Mammary epithelial cell (primary cell): Measurements from ENCODE around the gene FBXL7.

Experiments used
- CTCF ChIP-seq, 2 donors: IDR thresholded peaks in 1 of 2; conservative IDR thresholded peaks in 1 of 2; 2 replicates each; pipeline ENCODE4 v1.5.1; 2011 to 2012; ENCODE audit warnings: inconsistent platforms in 2 of 2, low read length in 2 of 2, mild to moderate bottlenecking in 2 of 2, control low read depth in 1 of 2, low read depth in 1 of 2; ENCODE audit not compliant: insufficient read depth in 1 of 2; ENCODE audit errors: extremely low read depth in 1 of 2
- EZH2 ChIP-seq: IDR thresholded peaks from 2 replicates; pipeline ENCODE4 v1.6.1; 2012; ENCODE audit warnings: low read length, inconsistent platforms, borderline replicate concordance

GRCh38 chr5:15571618-15572017, 71.6 kb downstream of the FBXL7 start:
- TF ChIP-seq CTCF (conservative IDR thresholded peaks at IDR 0.05 in 1 of 2, IDR thresholded peaks at IDR 0.05 in 1 of 2; ENCODE audit: extremely low read depth in 1 of 2, insufficient read depth in 1 of 2, low read depth in 1 of 2, low read length in 2 of 2) (no peak), EZH2 (no peak)
